Heart right ventricle (tissue), 16 donors: ENCODE data around the gene C16orf96. TPM values are rescaled to one million over a fixed set of nuclear protein-coding genes. Genes with fewer than 3 reads are reported as not detected.

ENCODE experiments used
- ATAC-seq, 8 donors: fragments of 200-7000 bp; cut with Tn5 transposase; one replicate each; pipeline ENCODE4 v1.9.1; 2020; ENCODE audit warnings: mild to moderate bottlenecking in 8 of 8, moderate library complexity in 8 of 8, moderate number of reproducible peaks in 1 of 8
- DNase-seq, 2 donors: peaks; one replicate each; pipeline ENCODE4 v3.0.0-alpha.2; 2020
- H3K27ac ChIP-seq, 10 donors: fragments of 200-600 bp; sonication (generic) in 2 of 10; one replicate each; pipeline versions ENCODE4 v1.5.0 to v1.8.0; 2020 to 2022; ENCODE audit warnings: mild to moderate bottlenecking in 3 of 10
- H3K27me3 ChIP-seq, 7 donors: fragments of 200-600 bp; one replicate each; pipeline ENCODE4 v1.8.0; 2021 to 2022; ENCODE audit warnings: mild to moderate bottlenecking in 2 of 7
- H3K36me3 ChIP-seq, 9 donors: fragments of 200-600 bp; sonication (generic) in 1 of 9; one replicate each; pipeline versions ENCODE4 v1.5.0 to v1.8.0; 2020 to 2022; ENCODE audit warnings: mild to moderate bottlenecking in 2 of 9
- H3K4me1 ChIP-seq, 9 donors: fragments of 200-600 bp; sonication (generic) in 1 of 9; one replicate each; pipeline versions ENCODE4 v1.5.0 to v1.8.0; 2020 to 2022; ENCODE audit warnings: mild to moderate bottlenecking in 4 of 9
- H3K4me3 ChIP-seq, 10 donors: fragments of 200-600 bp; sonication (generic) in 2 of 10; one replicate each; pipeline versions ENCODE4 v1.5.0 to v1.8.0; 2020 to 2022; ENCODE audit warnings: mild to moderate bottlenecking in 7 of 10, moderate library complexity in 2 of 10
- H3K9me3 ChIP-seq, 11 donors: fragments of 200-600 bp in 10 of 11; sonication (generic) in 2 of 11; one replicate each; pipeline versions ENCODE4 v1.5.0 to v1.8.0; 2013 to 2022; ENCODE audit warnings: mild to moderate bottlenecking in 2 of 11, control low read depth in 1 of 11, moderate library complexity in 1 of 11
- WGBS, 2 donors: extraction: QIAGEN DNeasy Blood & Tissue Kit; methylation state at CpG; one replicate each; pipeline ENCODE4 v1.1.7; 2013; ENCODE audit warnings: inconsistent platforms in 1 of 2; 5-methylcytosine and 5-hydroxymethylcytosine counted together
- intact Hi-C, 10 donors: fragments of 100-400 bp; cut with DNase I; formaldehyde crosslinking; loops; one replicate each; pipeline versions ENCODE4 v1.11.1 to v1.14.2; 2022
- polyA plus RNA-seq, 2 donors: library from polyadenylated mRNA; stranded (reverse); fragments of 200-250 nt; gene quantifications; one replicate each; pipeline ENCODE4 v1.2.3, GENCODE V29; 2013
- total RNA-seq, 10 donors: library from RNA; stranded (reverse); fragmentation: NEBNext Ultra II Directional in 3 of 10; extraction: Animal tissue kit (Norgen Biotek cat#: 25700) in 3 of 10; gene quantifications; one replicate each; pipeline versions ENCODE4 v1.2.1 to v1.2.4, GENCODE V29; 2021 to 2023
- TF ChIP-seq, protein P1 (sequence below), 9 donors: fragments of 200-600 bp; sonication (generic) in 2 of 9; IDR thresholded peaks; one replicate each; pipeline versions ENCODE4 v1.5.0 to v1.8.0; 2021 to 2022; ENCODE audit warnings: antibody characterized with exemption in 9 of 9, mild to moderate bottlenecking in 5 of 9, moderate library complexity in 1 of 9
- donor health status: Arrhythmogenic right ventricular cardiomyopathy.
- donor health status: ischemic (EF 13 %, LVEDD 7.1; RV severe dilation, severe dysfunction).
- donor health status: healthy with polysubstance abuse.
- donor health status: DM: no; HTN: yes; CAD: no.
- donor health status: DM: no; HTN: no; CAD: no.
- donor health status: ischemic (EF 25% LVEDD 6.9; RV normal size, moderate dysfunction).
- donor health status: ischemic (EF 25% LVEDD 5.7; RV mildly dilated, moderate dysfunction).
- donor health status: healthy.
- donor health status: DM: yes; HTN: yes; CAD: no.
- donor health status: Ischemic cardiomyopathy.
- donor health status: ischemic (EF 35%, LVEDD 5.7; RV mildly dilated, moderate dysfunction).
- donor health status: nonischemic (EF 11% LVEDD 7.7; RV severe dilation, severe dysfunction).
- donor health status: DM: yes; HTN: yes; CAD: no.
- donor health status: PGD.
- donor health status: ischemic (EF 29% LVEDD 5.4; RV normal size, mild dysfunction).
- donor health status: nonischemic (EF 23%, LVEDD 6.1; RV moderate dilation, normal function).

The C16orf96 gene
- total and polyA plus RNA-seq, 12 donors, result 0.01 to 0.21 (median 0.07) TPM; not detected in 1

DNA sequence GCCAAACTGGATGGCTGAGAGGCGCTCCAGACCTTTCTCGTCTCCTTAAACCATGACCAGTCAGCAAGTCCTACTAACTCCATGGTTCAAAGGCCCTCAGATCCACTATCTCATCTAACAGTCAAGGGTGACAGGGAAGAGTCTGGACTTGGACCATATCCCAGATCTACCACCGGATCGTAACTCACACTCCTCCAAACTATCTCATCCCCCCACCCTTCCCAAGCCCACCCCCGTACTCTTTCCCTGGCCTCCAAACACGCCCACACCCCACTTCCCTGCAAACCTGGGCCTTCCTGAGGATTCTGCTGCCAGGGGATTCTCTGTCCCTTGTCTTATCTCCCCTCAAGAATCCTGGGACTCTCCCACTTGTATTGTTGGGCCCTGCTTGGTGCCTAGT lies 22.6 kb upstream of the C16orf96 start:
- peak overlapping the region in 7 of 10 donors; percentile 41 to 80 (median 62) for H3K27ac ChIP-seq
- DNase-seq (no peak), ATAC-seq (no peak)
- no peak overlapping the region for H3K4me3 ChIP-seq
- H3K9me3 ChIP-seq, result no peaks in the 10 kb centered on the region
- H3K36me3 ChIP-seq, result peaks cover 0 to 14% (median 0%) of the 10 kb centered on the region in 9 donors
- peaks cover 0 to 57% (median 34%) of the 10 kb centered on the region in 9 donors for H3K4me1 ChIP-seq
- TF ChIP-seq, protein P1, sequence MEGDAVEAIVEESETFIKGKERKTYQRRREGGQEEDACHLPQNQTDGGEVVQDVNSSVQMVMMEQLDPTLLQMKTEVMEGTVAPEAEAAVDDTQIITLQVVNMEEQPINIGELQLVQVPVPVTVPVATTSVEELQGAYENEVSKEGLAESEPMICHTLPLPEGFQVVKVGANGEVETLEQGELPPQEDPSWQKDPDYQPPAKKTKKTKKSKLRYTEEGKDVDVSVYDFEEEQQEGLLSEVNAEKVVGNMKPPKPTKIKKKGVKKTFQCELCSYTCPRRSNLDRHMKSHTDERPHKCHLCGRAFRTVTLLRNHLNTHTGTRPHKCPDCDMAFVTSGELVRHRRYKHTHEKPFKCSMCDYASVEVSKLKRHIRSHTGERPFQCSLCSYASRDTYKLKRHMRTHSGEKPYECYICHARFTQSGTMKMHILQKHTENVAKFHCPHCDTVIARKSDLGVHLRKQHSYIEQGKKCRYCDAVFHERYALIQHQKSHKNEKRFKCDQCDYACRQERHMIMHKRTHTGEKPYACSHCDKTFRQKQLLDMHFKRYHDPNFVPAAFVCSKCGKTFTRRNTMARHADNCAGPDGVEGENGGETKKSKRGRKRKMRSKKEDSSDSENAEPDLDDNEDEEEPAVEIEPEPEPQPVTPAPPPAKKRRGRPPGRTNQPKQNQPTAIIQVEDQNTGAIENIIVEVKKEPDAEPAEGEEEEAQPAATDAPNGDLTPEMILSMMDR (IDR thresholded peaks at IDR 0.05), result no peak
- intact Hi-C loops, result no loop called here
- no peaks in the 10 kb centered on the region for H3K27me3 ChIP-seq
- 74% methylated on average over 6 of the region's 6 CpGs for WGBS, 2 donors

DNA sequence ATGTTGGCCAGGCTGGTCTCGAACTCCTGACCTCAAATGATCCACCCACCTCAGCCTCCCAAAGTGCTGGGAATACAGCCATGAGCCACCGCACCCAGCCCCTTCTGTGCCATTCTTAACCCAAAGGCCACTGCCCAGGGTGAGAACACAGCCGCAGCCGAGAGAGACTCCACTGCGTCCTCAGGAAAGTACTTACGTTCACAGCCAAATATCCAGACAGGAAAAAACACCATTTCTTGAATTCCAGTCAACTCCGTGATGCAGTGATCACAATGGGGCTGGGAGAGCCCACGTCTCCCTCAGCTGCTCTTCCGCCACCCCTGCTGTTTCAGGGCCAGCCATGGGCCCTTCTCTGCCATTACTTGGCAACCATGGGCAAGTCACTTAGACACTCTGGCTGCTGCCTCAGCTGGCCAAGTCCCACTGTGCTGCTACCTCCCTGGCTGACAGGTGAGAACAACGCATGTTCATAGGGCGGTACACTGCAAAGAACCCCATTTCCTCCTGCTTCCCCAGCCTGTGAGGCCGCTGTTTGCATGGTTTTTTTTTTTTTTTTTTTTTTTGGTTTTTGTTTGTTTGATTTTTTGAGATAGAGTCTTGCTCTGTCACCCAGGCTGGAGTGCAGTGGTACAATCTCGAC lies 21.9 kb upstream of the C16orf96 start:
- peak in 5 of 8 donors; percentile 7 to 31 (median 11) for ATAC-seq
- Histone ChIP-seq H3K4me1 (peaks cover 0 to 55% (median 30%) of the 10 kb centered on the region in 9 donors), H3K27me3 (no peaks in the 10 kb centered on the region), H3K9me3 (peaks cover 0 to 6% (median 0%) of the 10 kb centered on the region in 11 donors), H3K4me3 (no peak overlapping the region), H3K36me3 (peaks cover 0 to 14% (median 0%) of the 10 kb centered on the region in 9 donors), H3K27ac (peak overlapping the region in 9 of 10 donors; percentile 37 to 80 (median 56))
- peak in 1 of 2 donors; percentile 32 for DNase-seq
- TF ChIP-seq, protein P1 (IDR thresholded peaks at IDR 0.05), result no peak
- intact Hi-C loops, result no loop called here
- whole genome bisulfite sequencing, 2 donors, result 67 to 79% methylated on average over 12 to 13 of the region's 13 CpGs

DNA sequence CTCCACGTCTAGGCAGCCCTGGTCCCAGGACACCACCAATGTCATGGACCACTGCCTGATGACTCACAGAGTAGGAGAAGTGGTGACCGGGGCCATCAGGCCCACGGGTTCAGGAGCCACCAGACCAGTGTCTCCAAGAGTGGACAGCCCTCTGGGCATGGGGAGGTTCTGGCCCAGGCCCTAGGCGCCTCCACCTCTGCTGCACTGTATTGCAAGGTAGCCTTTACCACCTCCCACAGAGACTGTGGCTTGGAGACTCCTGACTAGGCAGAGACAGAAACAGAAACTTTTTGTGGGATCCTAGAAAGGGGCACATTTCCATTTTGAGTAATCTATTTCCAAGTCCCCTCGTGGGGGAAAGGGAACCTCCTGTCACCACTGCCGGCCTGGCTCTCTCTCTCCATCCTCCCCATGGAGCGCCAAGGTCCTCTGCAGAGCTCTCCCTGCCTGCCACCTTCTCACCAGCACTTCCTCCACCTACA lies 20.5 kb upstream of the C16orf96 start:
- H3K27ac ChIP-seq, result peak overlapping the region in 4 of 10 donors; percentile 13 to 80 (median 34)
- TF ChIP-seq, protein P1 (IDR thresholded peaks at IDR 0.05), result no peak
- WGBS, 2 donors, result 80 to 83% methylated on average over 7 of the region's 7 CpGs
- no peak overlapping the region for H3K4me3 ChIP-seq
- peaks cover 0 to 14% (median 0%) of the 10 kb centered on the region in 9 donors for H3K36me3 ChIP-seq
- H3K4me1 ChIP-seq, result peaks cover 0 to 51% (median 27%) of the 10 kb centered on the region in 9 donors
- peaks cover 0 to 18% (median 6%) of the 10 kb centered on the region in 11 donors for H3K9me3 ChIP-seq
- no peaks in the 10 kb centered on the region for H3K27me3 ChIP-seq
- DNase-seq (no peak), ATAC-seq (no peak)
- intact Hi-C loops, result loop anchor here in 1 of 10 donors (5.0 kb wide), 1 partner anchor 58 kb away; the partner anchor contains the start of gene HMOX2

DNA sequence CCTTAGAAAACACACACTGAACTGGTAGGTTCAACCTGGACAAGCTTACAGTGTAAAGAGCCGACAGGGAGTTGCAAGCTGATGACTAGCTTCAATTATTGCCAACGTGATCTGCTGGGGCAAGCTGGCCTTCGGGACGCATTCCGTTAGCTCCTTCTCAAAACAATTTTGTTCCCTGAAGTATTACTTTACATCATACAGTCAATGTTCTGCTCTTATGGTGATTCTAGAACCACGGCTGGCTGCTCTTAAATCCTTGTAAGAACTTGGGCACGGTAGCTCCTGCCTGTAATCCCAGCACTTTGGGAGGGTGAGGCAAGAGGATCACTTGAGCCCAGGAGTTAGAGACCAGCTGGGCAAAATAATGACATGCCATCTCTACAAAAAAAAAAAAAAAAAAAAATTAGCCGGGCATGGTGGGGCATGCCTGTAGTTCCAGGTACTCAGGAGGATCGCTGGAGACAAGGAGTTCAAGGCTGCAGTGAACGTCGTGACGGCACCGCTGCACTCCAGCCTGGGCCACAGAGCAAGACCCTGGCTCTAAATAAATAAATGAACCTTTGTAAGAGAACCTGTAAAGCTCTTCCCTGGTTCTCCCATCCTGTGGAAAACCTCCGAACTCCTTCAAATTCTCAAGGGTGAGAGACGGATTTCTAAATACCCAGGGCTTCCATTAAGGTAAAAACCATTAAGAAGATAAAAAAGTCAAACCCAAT lies 19.6 kb upstream of the C16orf96 start:
- Histone ChIP-seq H3K4me1 (peaks cover 0 to 48% (median 27%) of the 10 kb centered on the region in 9 donors), H3K9me3 (peaks cover 0 to 18% (median 6%) of the 10 kb centered on the region in 11 donors), H3K27ac (peak overlapping the region in 3 of 10 donors; percentile 90 to 92 (median 91)), H3K27me3 (no peaks in the 10 kb centered on the region), H3K4me3 (peak overlapping the region in 1 of 10 donors; percentile 76), H3K36me3 (peaks cover 0 to 12% (median 0%) of the 10 kb centered on the region in 9 donors)
- 89 to 96% methylated on average over 15 of the region's 15 CpGs for WGBS, 2 donors
- no peak for DNase-seq
- ATAC-seq, result no peak
- TF ChIP-seq, protein P1 (IDR thresholded peaks at IDR 0.05), result no peak
- intact Hi-C loops, result loop anchor here in 1 of 10 donors (5.0 kb wide), 1 partner anchor 59 kb away; the partner anchor contains the start of gene HMOX2
